DOHH2 (cell line): ENCODE data around the gene ZRSR2.
"Not testable (repeated sequence)": the region's sequence is repeated elsewhere in the genome, so short reads cannot be mapped to it uniquely, and the experiment has no call there.

Experiments
- H3F3A ChIP-seq: fragments of 200-600 bp; sonication (generic), shearing (Covaris generic); 2 replicates; pipeline ENCODE4 v1.6.0; 2016; ENCODE audit warnings: antibody characterized with exemption, mild to moderate bottlenecking; ENCODE audit not compliant: control insufficient read depth, insufficient read depth
- H3K27ac ChIP-seq: fragments of 200-600 bp; sonication (generic); 2 replicates; pipeline ENCODE4 v1.5.1; 2014; ENCODE audit warnings: low read depth, mild to moderate bottlenecking, low read length, moderate library complexity
- H3K27me3 ChIP-seq: fragments of 200-600 bp; sonication (generic); 2 replicates; pipeline ENCODE4 v1.6.1; 2014; ENCODE audit warnings: mild to moderate bottlenecking, low read length, mixed read lengths; ENCODE audit not compliant: control insufficient read depth
- H3K36me3 ChIP-seq: fragments of 200-600 bp; sonication (generic); 2 replicates; pipeline ENCODE4 v1.6.1; 2014; ENCODE audit warnings: mild to moderate bottlenecking, low read length, moderate library complexity, mixed read lengths; ENCODE audit not compliant: control insufficient read depth
- H3K4me1 ChIP-seq: fragments of 200-600 bp; sonication (generic); 2 replicates; pipeline ENCODE4 v1.6.1; 2014; ENCODE audit warnings: mild to moderate bottlenecking, low read length, mixed read lengths; ENCODE audit not compliant: control insufficient read depth
- H3K4me2 ChIP-seq: fragments of 200-600 bp; sonication (generic); 2 replicates; pipeline ENCODE4 v1.6.0; 2014; ENCODE audit warnings: mild to moderate bottlenecking, low read length, moderate library complexity
- H3K4me3 ChIP-seq: fragments of 200-600 bp; sonication (generic); 2 replicates; pipeline ENCODE4 v1.5.1; 2014; ENCODE audit warnings: mild to moderate bottlenecking, low read length, mixed read lengths
- H3K79me2 ChIP-seq: fragments of 200-600 bp; sonication (generic); 2 replicates; pipeline ENCODE4 v1.6.1; 2014; ENCODE audit warnings: mild to moderate bottlenecking, low read length, mixed read lengths; ENCODE audit not compliant: control insufficient read depth
- H3K9me2 ChIP-seq: fragments of 200-600 bp; sonication (generic); replicated peaks from 2 replicates; pipeline ENCODE4 v1.6.1; 2014; ENCODE audit warnings: mild to moderate bottlenecking, low read length, mixed read lengths; ENCODE audit not compliant: control insufficient read depth
- H3K9me3 ChIP-seq: fragments of 200-600 bp; sonication (generic); 2 replicates; pipeline ENCODE4 v1.6.1; 2014; ENCODE audit warnings: antibody characterized with exemption, low read length, mixed read lengths; ENCODE audit not compliant: control insufficient read depth, insufficient read depth
- H4K20me1 ChIP-seq: fragments of 200-600 bp; sonication (generic); 2 replicates; pipeline ENCODE4 v1.6.0; 2014; ENCODE audit warnings: low read depth, mild to moderate bottlenecking, antibody characterized with exemption, low read length, moderate library complexity; ENCODE audit not compliant: control insufficient read depth, insufficient read depth
- EZH2phosphoT487 ChIP-seq: fragments of 200-600 bp; sonication (generic); IDR thresholded peaks from 2 replicates; pipeline ENCODE4 v1.6.1; 2017; ENCODE audit warnings: borderline replicate concordance, mild to moderate bottlenecking, antibody characterized with exemption, low read length, moderate library complexity, mixed read lengths
- TF ChIP-seq, protein P1 (sequence below): fragments of 200-600 bp; sonication (generic); IDR thresholded peaks from one replicate; pipeline ENCODE4 v1.5.1; 2014; ENCODE audit warnings: antibody characterized with exemption, mild to moderate bottlenecking, low read depth, low read length; ENCODE audit not compliant: poor library complexity, severe bottlenecking

The ZRSR2 gene

DNA sequence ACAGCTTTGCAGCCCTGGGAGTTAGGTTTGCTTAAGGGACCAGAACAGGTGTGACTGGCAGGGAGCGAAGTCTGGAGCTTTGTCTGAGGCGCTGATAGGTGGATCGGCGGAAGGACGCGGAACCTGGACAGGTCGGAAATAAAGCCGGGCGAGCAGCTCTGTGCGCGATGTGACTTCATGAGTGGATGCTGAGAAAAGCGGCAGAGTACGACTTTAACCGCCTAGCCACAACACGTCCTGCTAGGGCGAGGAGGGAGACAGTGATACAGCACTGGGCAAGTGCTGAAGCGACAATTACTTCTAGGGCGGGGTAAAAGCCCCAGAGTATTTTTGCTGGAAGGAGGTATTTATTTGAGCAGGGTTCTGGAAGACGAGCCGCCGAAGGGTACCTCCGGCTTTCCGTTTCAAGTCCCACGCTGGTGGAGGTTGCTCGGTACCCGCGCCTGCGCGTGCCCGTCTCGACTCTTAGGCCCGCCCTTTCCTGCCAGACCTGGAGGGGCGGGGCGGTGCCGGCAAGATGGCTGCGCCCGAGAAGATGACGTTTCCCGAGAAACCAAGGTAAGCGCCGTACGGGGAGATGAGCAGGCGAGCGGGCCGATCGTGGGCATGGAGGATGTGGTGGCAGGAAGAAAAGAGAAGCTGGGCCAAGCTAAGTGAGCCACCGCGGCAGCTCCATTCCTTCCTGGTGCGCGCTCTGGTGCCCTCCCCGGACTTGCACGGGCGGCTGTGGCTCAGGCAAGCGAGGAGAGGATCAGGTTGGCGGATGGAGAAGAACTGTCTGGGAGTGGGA lies at the start of gene ZRSR2:
ZRSR2 (plus strand) TSS at position 506 of the 790 bp plus-strand sequence; CDS start at position 518, 12 bp downstream.
- no peaks in the 10 kb centered on the region for H3K27me3 ChIP-seq
- peak within 1 kb of the TSS; percentile 68 for H3K27ac ChIP-seq
- peaks cover 42% of the 10 kb centered on the region for H3K79me2 ChIP-seq

GRCh38 chrX:15744181-15744867 lies 46.0 kb upstream of the ZRSR2 start:
- H3K4me2 ChIP-seq: no peak overlapping the region
- H4K20me1 ChIP-seq: no peaks in the 10 kb centered on the region
- TF ChIP-seq, protein P1, sequence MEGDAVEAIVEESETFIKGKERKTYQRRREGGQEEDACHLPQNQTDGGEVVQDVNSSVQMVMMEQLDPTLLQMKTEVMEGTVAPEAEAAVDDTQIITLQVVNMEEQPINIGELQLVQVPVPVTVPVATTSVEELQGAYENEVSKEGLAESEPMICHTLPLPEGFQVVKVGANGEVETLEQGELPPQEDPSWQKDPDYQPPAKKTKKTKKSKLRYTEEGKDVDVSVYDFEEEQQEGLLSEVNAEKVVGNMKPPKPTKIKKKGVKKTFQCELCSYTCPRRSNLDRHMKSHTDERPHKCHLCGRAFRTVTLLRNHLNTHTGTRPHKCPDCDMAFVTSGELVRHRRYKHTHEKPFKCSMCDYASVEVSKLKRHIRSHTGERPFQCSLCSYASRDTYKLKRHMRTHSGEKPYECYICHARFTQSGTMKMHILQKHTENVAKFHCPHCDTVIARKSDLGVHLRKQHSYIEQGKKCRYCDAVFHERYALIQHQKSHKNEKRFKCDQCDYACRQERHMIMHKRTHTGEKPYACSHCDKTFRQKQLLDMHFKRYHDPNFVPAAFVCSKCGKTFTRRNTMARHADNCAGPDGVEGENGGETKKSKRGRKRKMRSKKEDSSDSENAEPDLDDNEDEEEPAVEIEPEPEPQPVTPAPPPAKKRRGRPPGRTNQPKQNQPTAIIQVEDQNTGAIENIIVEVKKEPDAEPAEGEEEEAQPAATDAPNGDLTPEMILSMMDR: no peak
- no peak for TF ChIP-seq EZH2phosphoT487
- H3K4me3 ChIP-seq: no peak overlapping the region
- H3K9me3 ChIP-seq: no peaks in the 10 kb centered on the region
- no peaks in the 10 kb centered on the region for H3K79me2 ChIP-seq
- no peaks in the 10 kb centered on the region for H3F3A ChIP-seq
- H3K9me2 ChIP-seq: no peaks in the 10 kb centered on the region
- no peaks in the 10 kb centered on the region for H3K4me1 ChIP-seq
- H3K36me3 ChIP-seq: no peaks in the 10 kb centered on the region
- H3K27me3 ChIP-seq: no peaks in the 10 kb centered on the region
- no peak overlapping the region for H3K27ac ChIP-seq

More for the DNA sequence above, at the start of gene ZRSR2:
- no peak for TF ChIP-seq EZH2phosphoT487
- TF ChIP-seq, protein P1: no peak
- no peaks in the 10 kb centered on the region for H3K9me3 ChIP-seq
- no peaks in the 10 kb centered on the region; the same call in 1 of the 2 replicates for H3F3A ChIP-seq
- H3K9me2 ChIP-seq: no peaks in the 10 kb centered on the region
- H4K20me1 ChIP-seq: no peaks in the 10 kb centered on the region
- H3K4me2 ChIP-seq: peak within 1 kb of the TSS; percentile 74
- peak within 1 kb of the TSS; percentile 87 for H3K4me3 ChIP-seq
- H3K36me3 ChIP-seq: peaks cover 15% of the 10 kb centered on the region
- H3K4me1 ChIP-seq: peaks cover 5% of the 10 kb centered on the region; the same call in 1 of the 2 replicates

DNA sequence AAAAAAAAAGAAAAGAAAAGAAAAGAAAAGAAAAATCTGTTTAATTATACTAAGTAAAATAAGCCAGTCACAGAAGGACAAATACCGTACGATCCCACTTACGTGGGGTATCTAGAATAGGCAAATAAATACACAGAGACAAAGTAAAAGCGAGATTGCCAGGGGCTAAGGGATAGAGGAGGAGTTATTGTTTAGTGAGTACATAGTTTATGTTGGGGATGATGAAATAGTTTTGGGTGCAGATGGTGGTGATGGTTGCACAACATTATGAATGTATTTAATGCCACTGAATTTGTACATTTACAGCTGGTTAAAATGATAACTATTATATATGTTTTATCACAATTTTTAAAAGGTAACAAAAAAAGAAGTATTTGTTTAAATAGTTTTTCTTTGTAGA lies 45.1 kb upstream of the ZRSR2 start:
- Histone ChIP-seq H3F3A (no peaks in the 10 kb centered on the region), H3K4me2 (no peak overlapping the region), H3K27me3 (no peaks in the 10 kb centered on the region), H3K4me3 (no peak overlapping the region), H3K79me2 (no peaks in the 10 kb centered on the region), H3K27ac (no peak overlapping the region), H4K20me1 (no peaks in the 10 kb centered on the region), H3K4me1 (no peaks in the 10 kb centered on the region), H3K36me3 (no peaks in the 10 kb centered on the region), H3K9me3 (no peaks in the 10 kb centered on the region), H3K9me2 (no peaks in the 10 kb centered on the region)
- TF ChIP-seq EZH2phosphoT487: no peak
- TF ChIP-seq, protein P1: no peak

GRCh38 chrX:15746651-15747050 lies 43.6 kb upstream of the ZRSR2 start:
- H3K9me3 ChIP-seq, H3F3A ChIP-seq, H3K36me3 ChIP-seq, H3K27me3 ChIP-seq, H3K4me1 ChIP-seq, H4K20me1 ChIP-seq, H3K79me2 ChIP-seq, H3K4me3 ChIP-seq, H3K27ac ChIP-seq, H3K4me2 ChIP-seq, H3K9me2 ChIP-seq: not testable (repeated sequence)
